Pons (tissue), 1 donor: ENCODE data around the gene CTNND1.

Experiments used
- DNase-seq: peaks from one replicate; pipeline ENCODE4 v3.0.0-alpha.2; 2016; ENCODE audit warnings: low spot score

Gene CTNND1

GRCh38 chr11:57762235-57762861 is 746 bp downstream of the CTNND1 start:
- peak; percentile 30 for DNase-seq

GRCh38 chr11:57763568-57763967 is 2.0 kb downstream of the CTNND1 start:
- peak; percentile 73 for DNase-seq

GRCh38 chr11:57764021-57764420 is 2.4 kb downstream of the CTNND1 start:
- DNase-seq: no peak

GRCh38 chr11:57764566-57764965 is 3.0 kb downstream of the CTNND1 start:
- DNase-seq: no peak

GRCh38 chr11:57764972-57765371 is 3.4 kb downstream of the CTNND1 start:
- DNase-seq: no peak

GRCh38 chr11:57770793-57771192 is 9.2 kb downstream of the CTNND1 start:
- DNase-seq: no peak

- DNase-seq: no peak
These were observed 9.8 kb downstream of the CTNND1 start for GRCh38 chr11:57771365-57771764.

GRCh38 chr11:57772562-57772961 is 11.0 kb downstream of the CTNND1 start:
- DNase-seq: no peak

GRCh38 chr11:57773026-57773598 is 11.5 kb downstream of the CTNND1 start:
- no peak for DNase-seq

- peak; percentile 44 for DNase-seq
These were observed 13.9 kb downstream of the CTNND1 start for GRCh38 chr11:57775491-57775890.

GRCh38 chr11:57776031-57776521 is 14.5 kb downstream of the CTNND1 start:
- DNase-seq: no peak

- DNase-seq: no peak
These were observed 15.1 kb downstream of the CTNND1 start for GRCh38 chr11:57776577-57777210.

- DNase-seq: peak; percentile 60
These were observed 16.3 kb downstream of the CTNND1 start for GRCh38 chr11:57777969-57778317.

GRCh38 chr11:57778318-57779037 is 16.9 kb downstream of the CTNND1 start:
- DNase-seq: peak; percentile 97

- DNase-seq: peak; percentile 95
These were observed 17.7 kb downstream of the CTNND1 start for GRCh38 chr11:57779276-57779675.

GRCh38 chr11:57781529-57781943 is 19.9 kb downstream of the CTNND1 start:
- DNase-seq: no peak

GRCh38 chr11:57785072-57785471 is 23.5 kb downstream of the CTNND1 start:
- DNase-seq: no peak

- no peak for DNase-seq
These were observed 24.8 kb downstream of the CTNND1 start for GRCh38 chr11:57786436-57786835.

- DNase-seq: no peak
These were observed 25.5 kb downstream of the CTNND1 start for GRCh38 chr11:57787006-57787604.

- DNase-seq: peak; percentile 70
These were observed 26.5 kb downstream of the CTNND1 start for GRCh38 chr11:57787920-57788702.

- DNase-seq: no peak
These were observed 27.1 kb downstream of the CTNND1 start for GRCh38 chr11:57788703-57789088.
